Ovary (tissue), 9 donors: ENCODE data around the gene DNAH9. TPM values are rescaled to one million over a fixed set of nuclear protein-coding genes. Genes with fewer than 3 reads are reported as not detected.

Source experiments
- DNase-seq, 5 donors: peaks; one replicate each; pipeline ENCODE4 v3.0.0-alpha.2; 2019 to 2020
- H3K27ac ChIP-seq, 2 donors: fragments of 200-600 bp; one replicate each; pipeline versions ENCODE4 v1.5.1 to v1.8.0; 2019 to 2022
- H3K27me3 ChIP-seq: fragments of 200-600 bp; one replicate; pipeline ENCODE4 v1.8.0; 2022
- H3K36me3 ChIP-seq: fragments of 200-600 bp; sonication (generic); one replicate; pipeline ENCODE4 v1.5.1; 2019
- H3K4me1 ChIP-seq: one replicate; pipeline ENCODE4 v1.8.1; 2013; ENCODE audit warnings: mild to moderate bottlenecking, moderate library complexity; ENCODE audit not compliant: insufficient read depth
- H3K4me3 ChIP-seq: fragments of 200-600 bp; sonication (generic); one replicate; pipeline ENCODE4 v1.5.1; 2017
- H3K9me3 ChIP-seq, 2 donors: fragments of 200-600 bp in 1 of 2; sonication (generic) in 1 of 2; one replicate each; pipeline versions ENCODE4 v1.5.1 to v1.8.1; 2013 to 2019; ENCODE audit warnings: mild to moderate bottlenecking in 1 of 2, moderate library complexity in 1 of 2
- CTCF ChIP-seq, 3 donors: fragments of 450-650 bp in 2 of 3; fragments of 200-600 bp in 1 of 3; IDR thresholded peaks; one replicate each; pipeline versions ENCODE4 v1.5.1 to v1.8.0; 2016 to 2022; ENCODE audit warnings: antibody characterized with exemption in 3 of 3, mild to moderate bottlenecking in 1 of 3
- EP300 ChIP-seq: sonication (generic); formaldehyde crosslinking; IDR thresholded peaks from one replicate; pipeline ENCODE4 v1.6.1; 2017; ENCODE audit warnings: antibody characterized with exemption
- POLR2A ChIP-seq: fragments of 450-650 bp; IDR thresholded peaks from one replicate; pipeline ENCODE4 v1.6.1; 2017; ENCODE audit warnings: antibody characterized with exemption, mild to moderate bottlenecking, moderate library complexity
- WGBS, 3 donors: extraction: QIAGEN DNeasy Blood & Tissue Kit in 1 of 3; methylation state at CpG; one replicate each; pipeline versions ENCODE4 v1.1.5 to v1.1.7; 2013 to 2017; 5-methylcytosine and 5-hydroxymethylcytosine counted together
- intact Hi-C, 4 donors: fragments of 100-400 bp; cut with DNase I; formaldehyde crosslinking; loops; one replicate each; pipeline versions ENCODE4 v1.11.0 to v1.15.1; 2022 to 2023
- polyA plus RNA-seq, 2 donors: library from polyadenylated mRNA; stranded (reverse); fragments of 200-250 nt in 1 of 2; fragments of 350-450 nt in 1 of 2; fragmentation: Illumina TruSeq in 1 of 2; extraction: RNeasy Lipid Tissue Mini Kit (QIAGEN cat#74804) in 1 of 2; gene quantifications; one replicate each; pipeline ENCODE4 v1.2.3, GENCODE V29; 2013 to 2014
- total RNA-seq, 7 donors: library from RNA; depleted of rRNA in 2 of 7; stranded (reverse); fragments of >200 nt in 2 of 7; fragmentation: NEBNext Ultra II Directional in 3 of 7; extraction: Animal tissue kit (Norgen Biotek cat#: 25700) in 3 of 7; gene quantifications; one replicate each; pipeline versions ENCODE4 v1.1.0 to v1.2.4, GENCODE V29; 2016 to 2023
- donor health status: DM: no; HTN: no; CAD: no; lungs with moderate emphysema.
- donor health status: DM: no; HTN: no; CAD: no.
- donor health status: Bipolar disorder and iron deficiency.
- donor health status: DM: yes; HTN: yes; CAD: no.
- donor health status: DM: no; HTN: no; CAD: no.
- donor health status: DM: yes; HTN: yes; CAD: no.

Gene DNAH9
- total and polyA plus RNA-seq, 9 donors = 1.4 to 43.7 (median 3.4) TPM

- TF ChIP-seq EP300 (no peak), CTCF (IDR thresholded peaks at IDR 0.05) (no peak), POLR2A (no peak)
Measured at GRCh38 chr17:11624976-11625375, 26.7 kb downstream of the DNAH9 start.

GRCh38 chr17:11625878-11626277 is 27.6 kb downstream of the DNAH9 start:
- Histone ChIP-seq H3K4me1 (no peaks in the 10 kb centered on the region), H3K27ac (no peak overlapping the region), H3K4me3 (no peak overlapping the region), H3K27me3 (no peaks in the 10 kb centered on the region), H3K9me3 (no peaks in the 10 kb centered on the region), H3K36me3 (no peaks in the 10 kb centered on the region)
- WGBS, 3 donors = 73 to 83% (median 76%) methylated on average over 3 of the region's 3 CpGs
- DNase-seq = no peak
- TF ChIP-seq EP300 (no peak), POLR2A (no peak), CTCF (IDR thresholded peaks at IDR 0.05) (no peak)
- intact Hi-C loops = no loop called here

More at GRCh38 chr17:11624976-11625375, 26.7 kb downstream of the DNAH9 start:
- Histone ChIP-seq H3K36me3 (no peaks in the 10 kb centered on the region), H3K4me1 (no peaks in the 10 kb centered on the region), H3K27ac (no peak overlapping the region), H3K9me3 (no peaks in the 10 kb centered on the region), H3K4me3 (no peak overlapping the region), H3K27me3 (no peaks in the 10 kb centered on the region)
- no peak for DNase-seq
- 71 to 85% (median 77%) methylated on average over 6 of the region's 6 CpGs for WGBS, 3 donors
- intact Hi-C loops = no loop called here

GRCh38 chr17:11627301-11627940 is 29.2 kb downstream of the DNAH9 start:
- Histone ChIP-seq H3K4me3 (no peak overlapping the region), H3K27ac (no peak overlapping the region), H3K27me3 (no peaks in the 10 kb centered on the region), H3K9me3 (no peaks in the 10 kb centered on the region), H3K4me1 (no peaks in the 10 kb centered on the region), H3K36me3 (no peaks in the 10 kb centered on the region)
- intact Hi-C loops = no loop called here
- no peak for DNase-seq
- WGBS, 3 donors = 88 to 95% (median 94%) methylated on average over 7 of the region's 7 CpGs
- TF ChIP-seq CTCF (IDR thresholded peaks at IDR 0.05) (no peak), POLR2A (no peak), EP300 (no peak)

- H3K4me1 ChIP-seq = no peaks in the 10 kb centered on the region
- no peak overlapping the region for H3K4me3 ChIP-seq
- 66 to 79% (median 68%) methylated on average over 10 of the region's 10 CpGs for WGBS, 3 donors
- H3K27me3 ChIP-seq = no peaks in the 10 kb centered on the region
- H3K36me3 ChIP-seq = no peaks in the 10 kb centered on the region
- DNase-seq = no peak
- TF ChIP-seq EP300 = no peak
- TF ChIP-seq CTCF (IDR thresholded peaks at IDR 0.05) = no peak
- TF ChIP-seq POLR2A = no peak
- no peaks in the 10 kb centered on the region for H3K9me3 ChIP-seq
- intact Hi-C loops = no loop called here
- H3K27ac ChIP-seq = no peak overlapping the region
Measured at GRCh38 chr17:11628374-11628773, 30.1 kb downstream of the DNAH9 start.
